ENCODE data around the gene RRM2. TPM values are rescaled to one million over a fixed set of nuclear protein-coding genes. Genes with fewer than 3 reads are reported as not detected.
"Not testable (repeated sequence)": the region's sequence is repeated elsewhere in the genome, so short reads cannot be mapped to it uniquely, and the experiment has no call there.

Gene RRM2
- total RNA-seq, 1 donor from 2014 or later, result 328 TPM

DNA sequence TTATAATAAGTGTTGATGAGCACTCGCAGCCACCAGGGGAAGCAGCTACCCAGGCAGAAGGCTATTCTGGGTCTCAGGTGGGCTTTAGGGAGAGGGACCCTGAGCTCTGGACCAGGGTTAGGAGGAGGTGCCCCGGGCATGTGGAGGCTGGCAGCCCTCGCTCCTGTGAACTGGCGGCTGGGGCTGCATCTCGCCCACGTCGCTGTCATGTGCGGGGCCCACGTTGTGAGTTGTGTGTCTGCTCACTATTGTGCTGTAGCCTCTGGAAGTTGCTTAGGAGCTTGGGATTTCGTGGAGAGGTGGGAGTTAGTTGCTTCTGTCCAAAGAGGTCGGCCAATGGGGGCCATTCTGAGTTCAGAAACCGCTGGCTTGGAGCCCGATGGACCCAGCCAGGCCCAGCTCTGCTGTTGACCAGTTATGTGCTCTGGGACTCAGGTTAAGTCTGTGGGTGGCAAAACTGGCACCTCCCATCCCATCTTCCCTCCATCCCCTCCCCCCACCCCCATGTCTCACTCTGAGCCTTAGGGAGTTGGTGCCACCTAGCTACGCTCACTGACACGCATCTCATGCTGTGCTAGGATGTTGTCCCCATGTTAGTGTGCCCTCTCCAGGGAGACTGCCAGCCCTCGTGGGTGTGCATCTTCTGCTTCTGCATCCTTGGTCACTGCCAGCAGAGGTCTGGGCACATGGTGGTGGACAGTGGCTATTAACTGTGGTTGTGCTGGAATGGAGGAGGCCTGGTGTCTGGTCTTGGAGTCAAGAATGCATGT lies 18.5 kb downstream of the RRM2 start:
- peak overlapping the region; percentile 6 for H3K27ac Mint-ChIP-seq
- H3K4me3 Mint-ChIP-seq, result no peak overlapping the region
- intact Hi-C loops (cut with micrococcal nuclease), result loop anchor here (5.0 kb wide), 1 partner anchor 291 kb away; no protein-coding TSS in a partner anchor
- peaks cover 22% of the 10 kb centered on the region for H3K36me3 Mint-ChIP-seq (ENCODE audit: low read depth)
- peaks cover 31% of the 10 kb centered on the region for H3K4me1 Mint-ChIP-seq (ENCODE audit: low read depth)
- no peak for DNase-seq (ENCODE audit: low spot score)
- H3K27me3 Mint-ChIP-seq (ENCODE audit: insufficient read depth), result no peaks in the 10 kb centered on the region
- H3K9me3 Mint-ChIP-seq, result no peaks in the 10 kb centered on the region

DNA sequence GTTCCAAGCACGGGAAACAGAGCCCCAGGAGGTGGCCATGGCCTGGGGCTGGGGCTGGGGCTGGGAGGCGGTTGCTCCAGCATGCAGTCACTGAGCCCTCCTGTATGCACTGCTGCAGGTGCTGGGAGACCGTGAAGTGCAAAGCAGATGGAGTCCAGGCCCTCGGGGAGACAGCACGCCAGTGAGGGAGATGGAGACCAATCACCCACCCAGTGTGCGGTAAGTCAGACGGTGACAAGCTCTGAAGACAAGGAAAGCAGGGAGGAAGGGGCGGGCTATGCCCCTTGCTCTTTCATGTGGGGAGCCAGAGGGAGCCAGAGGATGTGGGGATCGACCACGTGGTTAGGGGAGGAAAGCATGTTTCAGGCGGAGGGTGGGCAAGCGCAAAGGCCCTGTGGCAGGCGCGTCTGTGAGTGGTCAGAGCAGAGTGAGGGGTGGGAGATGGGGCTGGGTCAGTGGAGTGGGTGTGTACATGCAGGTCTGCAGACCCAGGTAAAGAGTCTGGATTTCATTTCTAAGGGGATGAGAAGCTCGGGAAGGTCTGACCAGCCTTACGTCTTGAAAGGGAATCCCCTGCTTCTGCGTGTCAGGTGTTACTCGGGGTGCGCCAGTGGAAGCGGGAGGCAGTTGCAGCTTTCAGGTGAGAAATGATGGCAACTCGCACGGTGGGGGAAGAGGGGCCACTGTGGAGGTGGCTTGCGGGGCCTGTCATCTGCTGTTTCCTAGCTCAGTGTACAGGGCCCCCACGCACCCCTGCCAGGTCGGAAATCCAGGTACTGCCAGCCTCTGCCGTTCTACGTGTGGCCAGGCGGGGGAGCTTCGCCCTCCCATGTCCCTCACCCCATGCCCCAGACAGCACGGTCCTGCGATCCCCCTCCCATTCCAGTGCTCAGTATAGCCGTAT lies 19.4 kb downstream of the RRM2 start:
- no peak for DNase-seq (ENCODE audit: low spot score)
- H3K27me3 Mint-ChIP-seq (ENCODE audit: insufficient read depth), result no peaks in the 10 kb centered on the region
- H3K9me3 Mint-ChIP-seq, result no peaks in the 10 kb centered on the region
- peak overlapping the region; percentile 24 for H3K4me3 Mint-ChIP-seq
- H3K36me3 Mint-ChIP-seq (ENCODE audit: low read depth), result peaks cover 22% of the 10 kb centered on the region
- intact Hi-C loops (cut with micrococcal nuclease), result loop anchor here (1.0 to 5.0 kb wide), 2 partner anchors 267 to 290 kb away; no protein-coding TSS in a partner anchor
- peak overlapping the region; percentile 49 for H3K27ac Mint-ChIP-seq
- H3K4me1 Mint-ChIP-seq (ENCODE audit: low read depth), result peaks cover 31% of the 10 kb centered on the region

DNA sequence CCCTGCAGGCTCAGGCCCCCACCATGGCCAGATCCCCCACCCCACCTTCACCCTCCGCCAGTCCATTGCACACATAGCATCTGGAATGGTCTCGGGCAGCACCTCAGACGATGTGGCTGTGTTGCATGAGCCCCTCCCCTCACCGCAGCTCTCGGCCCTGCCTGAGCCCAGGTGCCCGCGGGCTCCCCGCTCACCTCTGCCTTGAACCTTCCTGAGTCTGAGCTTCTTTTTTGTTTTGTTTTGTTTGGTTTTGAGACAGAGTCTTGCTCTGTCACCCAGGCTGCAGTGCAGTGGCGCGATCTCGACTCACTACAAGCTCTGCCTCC lies 20.1 kb downstream of the RRM2 start:
- no peaks in the 10 kb centered on the region for H3K9me3 Mint-ChIP-seq
- no peak overlapping the region for H3K27ac Mint-ChIP-seq
- peaks cover 31% of the 10 kb centered on the region for H3K4me1 Mint-ChIP-seq (ENCODE audit: low read depth)
- DNase-seq (ENCODE audit: low spot score), result no peak
- intact Hi-C loops (cut with micrococcal nuclease), result loop anchor here (1.0 to 5.0 kb wide), 2 partner anchors 267 to 290 kb away; no protein-coding TSS in a partner anchor
- no peak overlapping the region for H3K4me3 Mint-ChIP-seq
- peaks cover 22% of the 10 kb centered on the region for H3K36me3 Mint-ChIP-seq (ENCODE audit: low read depth)
- H3K27me3 Mint-ChIP-seq (ENCODE audit: insufficient read depth), result no peaks in the 10 kb centered on the region

DNA sequence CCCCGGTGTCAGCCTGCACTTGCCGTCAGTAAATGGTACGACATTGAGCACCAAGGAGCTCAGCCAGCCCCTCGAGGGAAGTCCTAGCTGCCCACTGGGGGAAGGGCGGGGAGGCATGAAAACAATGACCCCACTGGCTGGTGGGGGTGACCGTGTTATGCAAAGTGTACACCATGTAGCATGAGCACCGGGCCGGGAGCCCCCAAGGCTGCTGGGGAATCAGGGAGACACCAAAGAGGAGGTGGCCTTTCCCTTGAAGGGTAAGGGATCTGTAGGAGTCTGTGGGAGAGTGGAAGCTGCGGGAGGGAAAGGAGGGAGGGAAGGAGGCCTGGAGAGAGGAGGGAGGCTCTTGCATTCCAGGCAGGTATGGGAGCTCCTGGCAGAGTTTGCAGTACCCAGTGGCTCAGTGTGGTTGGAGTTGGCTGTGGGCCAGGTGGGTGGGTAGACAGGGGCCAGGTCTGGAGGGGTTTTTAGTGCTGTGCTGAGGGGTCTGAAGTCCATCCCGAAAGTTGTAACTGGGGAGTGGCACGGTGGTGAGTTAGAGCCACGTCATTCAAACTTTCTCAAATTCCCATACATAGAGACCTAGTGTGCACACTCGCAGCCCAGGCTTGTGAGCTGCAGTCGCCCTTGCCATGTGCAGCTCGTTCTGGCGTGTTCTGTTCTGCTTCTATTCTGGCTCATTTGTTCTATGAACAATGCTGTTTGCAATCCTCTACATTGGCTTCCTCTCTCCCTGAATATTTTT lies 22.4 kb downstream of the RRM2 start:
- Mint-ChIP-seq H3K9me3 (no peaks in the 10 kb centered on the region), H3K27ac (peak overlapping the region; percentile 29), H3K36me3 (ENCODE audit: low read depth) (peaks cover 34% of the 10 kb centered on the region), H3K4me1 (ENCODE audit: low read depth) (peaks cover 43% of the 10 kb centered on the region), H3K27me3 (ENCODE audit: insufficient read depth) (no peaks in the 10 kb centered on the region), H3K4me3 (no peak overlapping the region)
- DNase-seq (ENCODE audit: low spot score), result no peak
- intact Hi-C loops (cut with micrococcal nuclease), result loop anchor here (5.0 kb wide), 1 partner anchor 287 kb away; no protein-coding TSS in a partner anchor

DNA sequence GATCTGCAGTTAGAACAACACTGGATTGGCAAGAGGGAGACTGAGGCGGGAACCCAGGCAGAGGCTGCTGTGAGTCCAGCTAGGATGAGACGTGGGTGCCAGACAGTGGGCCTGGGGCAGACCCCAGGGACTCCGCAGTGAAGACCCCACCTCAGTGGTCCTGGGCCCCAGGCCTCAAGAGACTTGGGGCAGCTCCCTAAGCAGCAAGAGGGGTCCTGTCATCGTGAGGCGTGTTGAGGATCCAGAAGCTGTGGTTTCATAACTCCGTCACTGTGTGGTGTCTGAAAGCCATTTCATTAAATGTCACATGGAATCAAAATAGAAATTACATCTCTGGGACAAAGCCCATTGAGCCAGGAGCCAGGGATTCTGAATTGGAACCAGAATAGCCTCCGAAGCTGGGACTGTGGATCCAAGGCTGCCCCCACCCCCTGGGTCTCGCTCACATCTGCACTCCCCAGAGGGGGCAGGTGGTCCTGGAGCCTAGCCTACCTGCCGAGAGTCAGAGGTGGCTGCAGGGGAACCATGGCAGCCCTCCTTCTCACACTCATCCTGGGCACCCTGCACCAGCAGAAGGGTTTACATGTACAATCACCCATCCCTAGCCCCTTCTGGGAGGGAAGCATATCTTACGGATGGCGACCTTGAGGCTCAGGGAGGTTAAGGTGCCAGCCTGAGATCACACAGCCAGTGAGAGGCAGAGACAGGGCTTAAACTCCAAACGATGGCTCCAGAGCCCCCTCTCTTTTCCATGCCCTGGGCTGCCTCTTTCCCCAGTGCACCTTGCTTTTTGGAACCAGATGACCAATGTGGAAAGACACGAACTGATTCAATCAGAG lies 23.2 kb downstream of the RRM2 start:
- H3K27ac Mint-ChIP-seq, result no peak overlapping the region
- no peaks in the 10 kb centered on the region for H3K27me3 Mint-ChIP-seq (ENCODE audit: insufficient read depth)
- no peak for DNase-seq (ENCODE audit: low spot score)
- H3K36me3 Mint-ChIP-seq (ENCODE audit: low read depth), result peaks cover 34% of the 10 kb centered on the region
- peaks cover 43% of the 10 kb centered on the region for H3K4me1 Mint-ChIP-seq (ENCODE audit: low read depth)
- H3K4me3 Mint-ChIP-seq, result no peak overlapping the region
- H3K9me3 Mint-ChIP-seq, result no peaks in the 10 kb centered on the region
- intact Hi-C loops (cut with micrococcal nuclease), result no loop called here

DNA sequence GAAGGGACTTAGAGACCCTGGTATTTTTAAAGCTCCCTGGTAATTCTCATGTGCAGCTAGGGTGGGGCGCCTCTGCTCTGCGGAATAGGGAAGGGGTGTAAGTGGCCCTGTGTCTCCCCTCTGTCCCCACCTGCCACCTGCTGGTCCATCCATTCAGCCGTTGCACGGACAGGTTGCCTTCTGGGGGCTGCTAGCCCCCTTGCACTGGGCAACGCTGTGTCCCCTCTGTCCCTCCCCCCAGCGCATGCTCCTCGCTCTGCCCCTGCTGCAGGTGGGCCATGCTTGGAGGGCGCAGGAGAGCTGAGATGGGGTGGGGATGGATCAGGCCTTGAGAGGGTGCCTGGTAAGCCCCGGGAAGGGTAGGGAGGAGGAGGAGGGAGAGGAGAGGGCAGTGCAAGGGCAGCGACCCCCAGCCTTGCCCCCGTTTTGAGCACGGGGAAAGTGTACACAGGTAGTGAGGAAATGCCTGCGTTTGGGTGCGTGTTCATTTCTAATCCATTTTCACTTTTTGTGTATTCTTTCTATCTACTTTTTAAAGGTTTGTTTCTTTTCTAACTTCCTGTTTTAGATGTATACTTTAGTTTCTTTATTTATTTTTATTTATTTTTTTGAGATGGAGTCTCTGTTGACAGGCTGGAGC lies 23.9 kb downstream of the RRM2 start:
- no peak overlapping the region for H3K27ac Mint-ChIP-seq
- H3K4me3 Mint-ChIP-seq, result no peak overlapping the region
- H3K4me1 Mint-ChIP-seq (ENCODE audit: low read depth), result peaks cover 38% of the 10 kb centered on the region
- no peak for DNase-seq (ENCODE audit: low spot score)
- H3K36me3 Mint-ChIP-seq (ENCODE audit: low read depth), result peaks cover 32% of the 10 kb centered on the region
- intact Hi-C loops (cut with micrococcal nuclease), result no loop called here
- no peaks in the 10 kb centered on the region for H3K27me3 Mint-ChIP-seq (ENCODE audit: insufficient read depth)
- H3K9me3 Mint-ChIP-seq, result no peaks in the 10 kb centered on the region

DNA sequence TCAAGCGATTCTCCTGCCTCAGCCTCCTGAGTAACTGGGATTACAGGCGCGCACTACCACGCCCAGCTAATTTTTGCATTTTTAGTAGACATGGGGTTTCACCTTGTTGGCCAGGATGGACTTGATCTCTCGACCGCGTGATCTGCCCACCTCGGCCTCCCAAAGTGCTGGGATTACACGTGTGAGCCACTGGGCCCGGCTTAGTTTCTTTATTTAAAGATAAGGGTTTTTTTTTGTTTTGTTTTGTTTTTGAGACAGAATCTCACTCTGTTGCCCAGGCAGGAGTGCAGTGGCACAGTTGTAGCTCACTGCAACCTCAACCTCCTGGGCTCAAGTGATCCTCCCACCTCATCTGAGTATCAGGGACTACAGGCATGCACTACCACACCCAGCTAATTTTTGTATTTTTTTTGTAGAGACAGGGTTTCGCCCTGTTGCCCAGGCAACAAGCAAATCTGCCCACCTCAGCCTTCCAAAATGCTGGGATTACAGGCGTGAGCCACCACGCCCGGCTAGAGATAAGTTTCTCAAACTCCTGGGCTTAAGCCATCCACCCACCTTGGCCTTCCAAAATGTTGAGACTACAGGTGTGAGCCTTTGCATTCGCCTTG lies 24.6 kb downstream of the RRM2 start:
- H3K27ac Mint-ChIP-seq; H3K27me3 Mint-ChIP-seq (ENCODE audit: insufficient read depth); DNase-seq (ENCODE audit: low spot score); H3K9me3 Mint-ChIP-seq; intact Hi-C loops (cut with micrococcal nuclease); H3K4me3 Mint-ChIP-seq: not testable (repeated sequence)
- H3K4me1 Mint-ChIP-seq (ENCODE audit: low read depth), result peaks cover 32% of the 10 kb centered on the region
- H3K36me3 Mint-ChIP-seq (ENCODE audit: low read depth), result peaks cover 32% of the 10 kb centered on the region

DNA sequence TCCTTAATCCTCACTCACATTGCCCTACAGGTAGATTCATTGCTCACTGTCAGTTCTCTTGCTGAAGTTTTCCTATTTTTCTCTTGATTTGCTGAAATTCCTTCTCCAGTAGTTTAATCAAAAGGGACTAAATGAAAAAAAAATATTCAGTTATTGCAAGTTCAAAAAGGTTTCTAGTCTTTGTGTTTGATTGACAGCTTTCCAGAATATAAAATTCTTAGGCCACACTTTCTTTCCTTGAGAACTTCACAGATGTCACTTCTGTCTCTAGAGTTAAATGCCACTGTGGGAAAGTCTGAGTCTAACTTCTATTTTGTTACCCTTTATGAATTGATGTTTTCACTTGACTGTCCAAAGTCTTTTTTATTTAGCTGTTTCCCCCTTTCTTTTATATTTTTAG lies 25.7 kb downstream of the RRM2 start:
- intact Hi-C loops (cut with micrococcal nuclease), result no loop called here
- Mint-ChIP-seq H3K4me1 (ENCODE audit: low read depth) (peaks cover 28% of the 10 kb centered on the region), H3K27me3 (ENCODE audit: insufficient read depth) (no peaks in the 10 kb centered on the region), H3K36me3 (ENCODE audit: low read depth) (peaks cover 31% of the 10 kb centered on the region), H3K4me3 (no peak overlapping the region), H3K27ac (no peak overlapping the region), H3K9me3 (no peaks in the 10 kb centered on the region)
- DNase-seq (ENCODE audit: low spot score), result no peak

DNA sequence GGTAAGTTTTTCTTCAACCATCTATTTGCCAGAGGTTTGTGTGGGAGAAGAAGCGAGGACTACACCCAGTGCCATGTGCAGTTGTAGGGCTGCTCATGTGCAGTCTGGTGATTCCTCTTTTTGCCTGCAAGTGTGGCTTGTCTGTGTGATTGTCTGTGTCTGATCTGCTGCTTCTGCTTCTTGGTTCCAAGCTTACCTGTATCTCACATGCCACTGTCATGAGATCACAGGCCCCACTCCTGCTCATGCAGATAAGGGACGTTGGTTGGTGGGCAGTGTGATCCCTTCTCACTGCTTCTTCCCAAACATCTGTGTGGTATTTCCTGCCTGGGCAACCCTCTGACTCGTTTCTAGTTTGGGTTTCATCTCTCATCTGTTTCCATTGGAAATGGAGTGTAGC lies 27.1 kb downstream of the RRM2 start:
- peak overlapping the region; percentile 80 for H3K27ac Mint-ChIP-seq
- peaks cover 28% of the 10 kb centered on the region for H3K36me3 Mint-ChIP-seq (ENCODE audit: low read depth)
- no peaks in the 10 kb centered on the region for H3K9me3 Mint-ChIP-seq
- no peak for DNase-seq (ENCODE audit: low spot score)
- H3K4me1 Mint-ChIP-seq (ENCODE audit: low read depth), result peaks cover 28% of the 10 kb centered on the region
- no peaks in the 10 kb centered on the region for H3K27me3 Mint-ChIP-seq (ENCODE audit: insufficient read depth)
- intact Hi-C loops (cut with micrococcal nuclease), result no loop called here
- H3K4me3 Mint-ChIP-seq, result no peak overlapping the region

DNA sequence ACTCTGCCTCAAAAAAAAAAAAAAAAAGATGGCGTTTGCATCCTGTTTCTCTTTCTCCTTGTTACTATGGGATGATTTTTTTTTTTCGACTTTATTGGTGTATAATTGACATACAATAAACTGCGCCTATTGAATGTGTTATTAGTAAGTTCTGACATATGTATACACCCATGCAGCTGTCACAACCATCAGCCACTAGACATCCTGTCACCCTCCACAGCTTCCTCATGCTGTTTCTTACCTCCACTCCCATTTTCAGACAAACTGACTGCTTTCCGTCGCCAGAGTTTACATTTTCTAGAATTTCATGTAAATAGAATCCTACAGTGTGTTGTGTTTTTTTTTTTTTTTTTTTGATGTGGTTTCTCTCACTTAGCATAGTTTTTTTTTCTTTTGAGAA lies 27.9 kb downstream of the RRM2 start:
- no peaks in the 10 kb centered on the region for H3K9me3 Mint-ChIP-seq
- H3K4me1 Mint-ChIP-seq (ENCODE audit: low read depth), result peaks cover 28% of the 10 kb centered on the region
- peak overlapping the region; percentile 51 for H3K4me3 Mint-ChIP-seq
- H3K27me3 Mint-ChIP-seq (ENCODE audit: insufficient read depth), result no peaks in the 10 kb centered on the region
- intact Hi-C loops (cut with micrococcal nuclease), result no loop called here
- peaks cover 24% of the 10 kb centered on the region for H3K36me3 Mint-ChIP-seq (ENCODE audit: low read depth)
- DNase-seq (ENCODE audit: low spot score), result no peak
- H3K27ac Mint-ChIP-seq, result peak overlapping the region; percentile 83

DNA sequence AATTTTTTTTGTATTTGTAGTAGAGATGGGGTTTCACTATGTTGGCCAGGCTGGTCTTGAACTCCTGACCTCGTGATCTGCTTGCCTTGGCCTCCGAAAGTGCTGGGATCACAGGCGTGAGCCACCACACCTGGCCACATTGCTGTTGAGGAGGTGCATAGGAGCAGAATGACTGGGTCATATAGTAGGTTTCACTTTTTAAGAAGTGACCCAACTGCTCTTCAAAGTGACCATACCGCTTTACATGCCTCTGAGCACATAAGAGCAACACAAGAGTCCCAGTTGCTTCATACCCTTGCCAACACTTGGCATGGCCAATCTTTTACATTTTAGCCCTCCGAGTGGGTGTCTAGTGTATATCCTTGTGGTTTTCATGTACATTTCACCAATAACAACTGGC lies 28.9 kb downstream of the RRM2 start:
- Mint-ChIP-seq H3K27ac (no peak overlapping the region), H3K9me3 (no peaks in the 10 kb centered on the region), H3K27me3 (ENCODE audit: insufficient read depth) (no peaks in the 10 kb centered on the region), H3K4me1 (ENCODE audit: low read depth) (peaks cover 28% of the 10 kb centered on the region), H3K36me3 (ENCODE audit: low read depth) (peaks cover 24% of the 10 kb centered on the region), H3K4me3 (no peak overlapping the region)
- DNase-seq (ENCODE audit: low spot score), result no peak
- intact Hi-C loops (cut with micrococcal nuclease), result no loop called here

All from activated T-helper 1 cell treated with anti-CD3 and anti-CD28 coated beads, Interleukin-12 subunit alpha, Interleukin-12 subunit beta, Interleukin-2, Interleukin-4 antibody, amounts not matched to agents 30 ng/mL and 10 ng/mL and 1 ng/mL, durations not matched to agents 14 hours and 24 hours and 36 hours (primary cell).